Lung (tissue), 12 donors: ENCODE measurements around the gene NBAS. TPM values are rescaled to one million over a fixed set of nuclear protein-coding genes. Genes with fewer than 3 reads are reported as not detected.

Experiments used
- ATAC-seq: fragments of 200-7000 bp; cut with Tn5 transposase; one replicate; pipeline ENCODE4 v1.9.1; 2020; ENCODE audit warnings: moderate number of reproducible peaks; ENCODE audit not compliant: insufficient read depth, low FRiP score
- DNase-seq, 3 donors: peaks; one replicate each; pipeline ENCODE4 v3.0.0-alpha.2; 2013 to 2017
- H3K27ac ChIP-seq, 2 donors: one replicate each; pipeline ENCODE4 v1.5.1; 2013; ENCODE audit warnings: mild to moderate bottlenecking in 2 of 2, moderate library complexity in 2 of 2, control low read depth in 1 of 2, inconsistent platforms in 1 of 2, low read depth in 1 of 2, low read length in 1 of 2
- H3K27me3 ChIP-seq, 3 donors: one replicate each; pipeline ENCODE4 v1.5.1; 2013; ENCODE audit warnings: low read length in 2 of 3; ENCODE audit not compliant: control insufficient read depth in 3 of 3, insufficient read depth in 3 of 3
- H3K36me3 ChIP-seq, 4 donors: one replicate each; pipeline ENCODE4 v1.5.1; 2013; ENCODE audit warnings: low read length in 4 of 4, mild to moderate bottlenecking in 1 of 4, moderate library complexity in 1 of 4; ENCODE audit not compliant: control insufficient read depth in 4 of 4, insufficient read depth in 4 of 4
- H3K4me1 ChIP-seq, 5 donors: one replicate each; pipeline ENCODE4 v1.5.1; 2013; ENCODE audit warnings: low read length in 5 of 5, mild to moderate bottlenecking in 2 of 5, moderate library complexity in 1 of 5; ENCODE audit not compliant: control insufficient read depth in 5 of 5, insufficient read depth in 5 of 5
- H3K4me3 ChIP-seq: one replicate; pipeline ENCODE4 v1.5.1; 2013; ENCODE audit warnings: mild to moderate bottlenecking, control low read depth, moderate library complexity
- H3K9ac ChIP-seq, 2 donors: one replicate each; pipeline ENCODE4 v1.5.1; 2013; ENCODE audit warnings: low read length in 2 of 2, control low read depth in 1 of 2; ENCODE audit not compliant: insufficient read depth in 1 of 2
- H3K9me3 ChIP-seq, 4 donors: one replicate each; pipeline ENCODE4 v1.5.1; 2013; ENCODE audit warnings: low read length in 3 of 4, mild to moderate bottlenecking in 1 of 4, moderate library complexity in 1 of 4; ENCODE audit not compliant: control insufficient read depth in 4 of 4, insufficient read depth in 3 of 4
- CTCF ChIP-seq: IDR thresholded peaks from 2 replicates; pipeline ENCODE4 v1.5.1; 2012; ENCODE audit warnings: mild to moderate bottlenecking; ENCODE audit errors: control extremely low read depth, extremely low read depth
- WGBS, 2 donors: extraction: QIAGEN DNeasy Blood & Tissue Kit; methylation state at CpG; one replicate each; pipeline ENCODE4 v1.1.7; 2013; 5-methylcytosine and 5-hydroxymethylcytosine counted together
- polyA plus RNA-seq, 2 donors: library from polyadenylated mRNA; stranded (reverse); fragments of 200-250 nt; gene quantifications; one replicate each; pipeline ENCODE4 v1.2.1, GENCODE V29; 2013
- total RNA-seq, 2 donors: library from RNA; depleted of rRNA in 1 of 2; stranded (reverse); fragments of >200 nt in 1 of 2; gene quantifications; one replicate each; pipeline ENCODE4 v1.2.1, GENCODE V29; 2014 to 2021
- donor health status: control.
- donor health status: control.
- donor health status: Bipolar disorder and iron deficiency.
- donor health status: healthy.
- donor health status: DM: yes; HTN: yes; CAD: no.

Gene NBAS
- total and polyA plus RNA-seq, 4 donors: 15.6 to 61.3 (median 35.4) TPM

- H3K27ac ChIP-seq: no peak overlapping the region
- H3K9ac ChIP-seq: no peak overlapping the region
- no peak overlapping the region for H3K4me3 ChIP-seq
- H3K36me3 ChIP-seq: peaks cover 0 to 5% (median 4%) of the 10 kb centered on the region in 4 donors
- H3K9me3 ChIP-seq: peaks cover 0 to under 1% (median 0%) of the 10 kb centered on the region in 4 donors
- no peaks in the 10 kb centered on the region for H3K27me3 ChIP-seq
- TF ChIP-seq CTCF: no peak
- DNase-seq (no peak), ATAC-seq (no peak)
- H3K4me1 ChIP-seq: no peaks in the 10 kb centered on the region
- WGBS, 2 donors: 92 to 100% methylated on average over 1 of the region's 1 CpG
These were observed 169.4 kb downstream of the NBAS start for GRCh38 chr2:15391751-15392150.

GRCh38 chr2:15389895-15390294, 171.2 kb downstream of the NBAS start:
- DNase-seq: no peak
- Histone ChIP-seq H3K4me1 (no peaks in the 10 kb centered on the region), H3K4me3 (no peak overlapping the region), H3K27me3 (no peaks in the 10 kb centered on the region), H3K9ac (no peak overlapping the region), H3K9me3 (no peaks in the 10 kb centered on the region), H3K36me3 (peaks cover 0 to 4% (median 3%) of the 10 kb centered on the region in 4 donors), H3K27ac (no peak overlapping the region)
- WGBS, 2 donors: 90 to 92% methylated on average over 3 of the region's 3 CpGs
- TF ChIP-seq CTCF: no peak
- ATAC-seq: no peak

GRCh38 chr2:15389326-15389700, 171.8 kb downstream of the NBAS start:
- DNase-seq (no peak), ATAC-seq (no peak)
- Histone ChIP-seq H3K27ac (no peak overlapping the region), H3K4me3 (no peak overlapping the region), H3K4me1 (no peaks in the 10 kb centered on the region), H3K9ac (no peak overlapping the region), H3K36me3 (peaks cover 0 to 4% (median 1%) of the 10 kb centered on the region in 4 donors), H3K27me3 (no peaks in the 10 kb centered on the region), H3K9me3 (no peaks in the 10 kb centered on the region)
- no peak for TF ChIP-seq CTCF
- 87 to 96% methylated on average over 1 of the region's 1 CpG for WGBS, 2 donors
